Subcutaneous adipose tissue (tissue), 4 donors: Measurements from ENCODE around the gene PRPH. TPM values are rescaled to one million over a fixed set of nuclear protein-coding genes. Genes with fewer than 3 reads are reported as not detected.

Experiments used
- total RNA-seq, 4 donors: library from RNA; depleted of rRNA; stranded (reverse); fragments of >200 nt; gene quantifications; one replicate each; pipeline ENCODE4 v1.1.0, GENCODE V29; 2016
- TF ChIP-seq, protein P1 (sequence below): fragments of 450-650 bp; IDR thresholded peaks from one replicate; pipeline ENCODE4 v1.5.1; 2016; ENCODE audit warnings: low read depth, mild to moderate bottlenecking, control low read depth, antibody characterized with exemption, moderate library complexity

PRPH gene
- total RNA-seq, 4 donors from 2014 or later, result 0.19 to 0.88 TPM; not detected in 2

DNA sequence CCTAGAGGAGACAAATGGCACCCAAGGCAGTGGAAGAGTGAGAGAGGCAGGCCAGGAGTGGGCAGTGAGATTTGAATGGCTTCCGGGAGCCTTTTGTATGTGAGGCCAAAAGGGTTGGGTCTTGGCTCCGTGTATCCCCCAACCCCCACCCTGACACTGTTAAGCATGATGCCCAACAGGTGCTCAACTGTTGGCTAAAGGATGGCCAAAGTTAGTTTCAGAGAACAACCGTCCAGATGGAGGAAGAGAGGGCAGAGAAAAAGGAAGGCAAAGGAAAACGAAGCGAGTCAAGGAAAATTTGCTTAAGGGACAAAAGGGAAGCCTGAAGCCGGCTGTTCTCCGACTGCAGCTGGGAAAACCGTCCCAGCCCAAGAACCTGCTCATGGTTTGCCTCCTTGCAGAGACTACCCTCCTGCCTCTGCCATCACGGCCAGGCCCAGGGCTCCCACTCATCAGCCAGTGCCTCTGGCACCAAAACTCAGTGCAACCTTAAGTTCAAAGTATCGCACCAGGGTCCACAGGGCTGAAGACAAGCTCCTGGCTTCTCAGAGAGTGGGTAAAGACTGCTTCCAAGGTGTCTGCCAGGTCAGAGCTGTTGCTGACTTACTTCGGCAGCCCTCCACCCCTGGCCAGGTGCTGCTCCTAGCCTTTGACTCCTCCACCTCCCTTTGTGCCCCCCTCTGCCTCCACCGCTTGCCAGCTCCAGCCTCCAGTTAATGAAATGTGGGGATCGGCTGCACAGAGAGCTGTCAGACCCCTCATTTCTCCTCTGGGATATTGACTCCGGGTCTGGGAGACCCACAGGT, 46.2 kb downstream of the PRPH start:
- TF ChIP-seq, protein P1, sequence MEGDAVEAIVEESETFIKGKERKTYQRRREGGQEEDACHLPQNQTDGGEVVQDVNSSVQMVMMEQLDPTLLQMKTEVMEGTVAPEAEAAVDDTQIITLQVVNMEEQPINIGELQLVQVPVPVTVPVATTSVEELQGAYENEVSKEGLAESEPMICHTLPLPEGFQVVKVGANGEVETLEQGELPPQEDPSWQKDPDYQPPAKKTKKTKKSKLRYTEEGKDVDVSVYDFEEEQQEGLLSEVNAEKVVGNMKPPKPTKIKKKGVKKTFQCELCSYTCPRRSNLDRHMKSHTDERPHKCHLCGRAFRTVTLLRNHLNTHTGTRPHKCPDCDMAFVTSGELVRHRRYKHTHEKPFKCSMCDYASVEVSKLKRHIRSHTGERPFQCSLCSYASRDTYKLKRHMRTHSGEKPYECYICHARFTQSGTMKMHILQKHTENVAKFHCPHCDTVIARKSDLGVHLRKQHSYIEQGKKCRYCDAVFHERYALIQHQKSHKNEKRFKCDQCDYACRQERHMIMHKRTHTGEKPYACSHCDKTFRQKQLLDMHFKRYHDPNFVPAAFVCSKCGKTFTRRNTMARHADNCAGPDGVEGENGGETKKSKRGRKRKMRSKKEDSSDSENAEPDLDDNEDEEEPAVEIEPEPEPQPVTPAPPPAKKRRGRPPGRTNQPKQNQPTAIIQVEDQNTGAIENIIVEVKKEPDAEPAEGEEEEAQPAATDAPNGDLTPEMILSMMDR, result no peak

DNA sequence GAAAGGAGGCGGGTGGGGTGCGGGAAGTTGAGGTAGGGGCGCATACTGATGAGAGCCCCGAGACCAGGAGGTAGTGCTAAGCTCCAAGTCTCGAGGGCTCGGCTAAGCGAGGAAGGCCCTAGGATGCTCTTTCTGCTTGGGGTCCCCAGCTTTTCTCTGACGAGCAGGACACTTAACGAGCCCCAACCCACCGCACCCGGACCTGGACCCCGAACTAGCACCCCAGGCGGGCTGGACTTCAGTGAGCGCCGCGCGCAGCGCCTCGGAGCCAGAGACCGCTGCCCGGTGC, 46.8 kb downstream of the PRPH start:
- TF ChIP-seq, protein P1, result no peak

GRCh38 chr12:49342066-49342913, 47.3 kb downstream of the PRPH start:
- TF ChIP-seq, protein P1, result no peak

DNA sequence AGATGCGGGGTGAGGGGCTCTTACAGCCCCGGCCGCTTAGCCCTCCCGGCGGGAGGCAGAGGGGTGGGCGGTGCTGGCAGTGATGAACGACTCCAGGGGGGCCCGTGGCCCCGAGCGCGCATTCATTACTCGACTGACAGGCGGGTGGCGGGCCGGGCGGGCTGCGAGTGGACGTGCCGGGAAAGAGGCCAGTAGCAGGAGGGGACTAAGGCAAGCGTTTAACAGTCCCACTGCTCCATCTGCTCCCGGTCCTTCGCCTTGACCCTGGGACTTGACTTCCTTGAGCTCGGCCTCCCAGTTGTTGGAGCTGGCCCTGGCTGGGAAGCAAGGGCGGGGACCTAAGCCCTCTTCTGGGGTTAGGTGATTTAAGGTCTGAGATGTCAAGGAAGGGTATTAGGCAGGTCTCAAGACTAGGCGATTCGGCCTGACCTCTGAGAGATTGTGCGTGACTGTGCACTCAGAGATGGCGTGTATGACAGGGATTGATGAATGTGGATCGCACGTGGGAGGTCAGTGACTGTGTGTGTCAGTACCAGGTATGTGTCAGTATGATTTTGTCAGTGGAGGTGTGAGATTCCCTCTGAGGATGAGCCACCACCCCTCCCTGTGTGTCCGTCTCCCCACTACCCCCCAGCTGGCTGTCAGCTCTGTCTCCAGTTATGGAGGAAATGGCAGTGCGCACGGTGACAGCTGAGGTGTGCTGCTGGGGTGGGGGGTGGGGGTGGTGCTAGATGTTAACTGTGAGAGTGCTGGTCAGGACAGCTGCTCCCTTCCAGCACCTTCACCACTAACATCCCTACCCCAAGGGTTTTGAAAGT, 48.2 kb downstream of the PRPH start:
- TF ChIP-seq, protein P1, result no peak

DNA sequence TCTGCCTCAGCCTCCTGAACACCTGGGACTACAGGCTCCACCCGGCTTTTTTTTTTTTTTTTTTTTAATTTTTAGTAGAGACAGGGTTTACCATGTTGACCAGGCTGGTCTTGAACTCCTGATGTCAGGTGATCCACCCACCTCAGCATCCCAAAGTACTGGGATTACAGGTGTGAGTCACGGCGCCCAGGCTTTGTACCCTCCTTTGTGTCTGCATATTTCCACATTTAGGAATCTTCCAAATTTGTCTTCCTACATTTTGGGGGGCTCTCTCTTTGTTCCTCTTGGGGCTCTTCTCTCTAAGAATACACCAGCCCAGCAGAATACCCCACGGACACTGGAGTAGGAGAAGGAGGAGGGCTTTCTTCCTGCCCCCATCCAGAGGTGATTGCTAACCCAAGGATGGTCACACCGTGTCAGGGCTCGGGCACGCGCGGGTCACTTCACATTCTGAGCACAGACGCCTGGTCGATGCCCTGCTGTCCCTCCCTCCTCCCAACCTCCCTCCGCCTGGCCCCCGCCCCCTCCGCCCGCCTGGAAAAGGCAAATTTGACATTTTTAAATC, 49.6 kb downstream of the PRPH start:
- TF ChIP-seq, protein P1, result no peak

DNA sequence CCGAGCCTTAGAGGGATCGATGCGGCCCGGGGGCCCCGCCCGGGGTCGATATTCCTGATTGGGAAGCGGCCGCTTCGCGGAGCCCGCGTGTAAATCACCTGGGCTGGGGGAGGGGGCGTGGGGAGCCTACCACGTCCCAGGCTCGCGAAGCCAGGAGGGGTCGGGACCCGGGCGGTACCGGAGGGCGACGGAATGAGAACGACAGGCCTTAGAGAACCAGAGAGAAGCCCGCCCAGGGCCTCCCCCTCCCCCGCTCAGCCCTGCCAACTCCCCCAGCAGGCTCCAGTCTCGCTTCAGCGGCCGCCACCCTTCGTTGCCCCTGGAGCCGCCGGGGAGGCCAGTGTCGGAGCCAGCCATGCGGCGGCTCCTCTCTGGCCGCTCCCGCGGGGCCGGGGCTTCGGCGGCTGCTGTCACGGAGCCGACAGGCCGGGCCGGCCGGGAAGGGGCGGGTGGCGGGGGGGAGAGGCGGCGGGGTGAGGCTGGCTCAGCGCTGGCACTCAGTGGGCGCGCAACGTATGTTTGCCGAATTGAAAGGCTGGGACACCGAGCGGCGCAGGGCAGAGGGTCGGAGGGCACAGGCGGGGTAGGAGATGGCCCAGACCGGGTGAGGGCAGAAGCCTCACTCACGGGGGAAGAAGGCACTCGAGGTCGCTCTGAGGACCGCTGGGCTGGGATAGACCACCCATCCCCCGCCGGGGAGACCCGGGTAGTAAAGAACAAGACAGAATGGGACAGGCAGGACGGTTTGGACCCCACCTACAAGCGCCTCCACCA, 50.3 kb downstream of the PRPH start:
- TF ChIP-seq, protein P1, result no peak
